ENCODE results near the gene TBC1D17.

GRCh38 chr19:49916839-49917733 lies 39.6 kb downstream of the TBC1D17 start:
- TF ChIP-seq CTCF (IDR thresholded peaks at IDR 0.05; ENCODE audit: low read depth, low read length) (peak; percentile 94), EZH2phosphoT487 (IDR thresholded peaks at IDR 0.05; ENCODE audit: low read depth) (no peak)
